Measurements from ENCODE around the gene TTLL12.

GRCh38 chr22:43234264-43234988 lies 47.5 kb upstream of the TTLL12 start:
- TF ChIP-seq POLR2AphosphoS5 (IDR thresholded peaks at IDR 0.05) (no peak), CTCF (IDR thresholded peaks at IDR 0.05) (no peak)
